K562 (cell line): ENCODE data around the gene RIT2. TPM values are rescaled to one million over a fixed set of nuclear protein-coding genes. Genes with fewer than 3 reads are reported as not detected.

Experiments
- ATAC-seq: fragments of 200-7000 bp; cut with Tn5 transposase; 3 replicates; pipeline ENCODE4 v1.9.1; 2020; ENCODE audit warnings: moderate library complexity
- BruUV-seq: library from RNA; stranded (reverse); fragments of 400-500 nt; replicated peaks from 2 replicates; lab custom pipeline; 2021; lab: Mats Ljungman, UMichigan
- CTCF ChIA-PET: fragments of 300-600 bp; formaldehyde crosslinking; extraction: SDS; loops from one replicate; lab custom pipeline; 2021; ENCODE audit warnings: low intra/inter-chr PET ratio; lab: Yijun Ruan, JAX
- POLR2A ChIA-PET: fragments of 300-600, 350-650 bp; sonication (Branson Sonifier 250); formaldehyde crosslinking; extraction: SDS; loops from one replicate; lab custom pipeline; 2021; ENCODE audit warnings: antibody characterized with exemption, inconsistent platforms; lab: Yijun Ruan, JAX
- DNase-seq, 4 experiments: peaks; one replicate each; pipeline versions ENCODE4 v3.0.0 to v3.0.0-alpha.2; 2011 to 2018; ENCODE audit warnings: low spot score in 3 of 4, mixed read lengths in 3 of 4; ENCODE audit errors: extremely low read depth in 1 of 4
- FAIRE-seq: peaks from 2 replicates; lab custom pipeline; 2011; peaks lifted over from hg19 to GRCh38; lab: Jason Lieb, UNC
- H2AFZ ChIP-seq: 2 replicates; pipeline ENCODE4 v1.6.0; 2011; ENCODE audit warnings: low read depth, low read length, control low read depth, inconsistent platforms
- H3K27ac ChIP-seq: fragments of 200-600 bp; 3 replicates; pipeline ENCODE4 v1.8.0; 2011; ENCODE audit warnings: low read depth, mild to moderate bottlenecking, control low read depth, inconsistent platforms, low read length, moderate library complexity, mixed read lengths; ENCODE audit errors: extremely low read depth
- H3K27me3 ChIP-seq, 2 experiments: fragments of 300-600 bp in 1 of 2; 2 replicates in 1 of 2; 3 replicates in 1 of 2; pipeline versions ENCODE4 v1.6.0 to v1.8.0; 2011; ENCODE audit warnings: inconsistent platforms in 2 of 2, low read length in 2 of 2, mild to moderate bottlenecking in 1 of 2, mixed read lengths in 1 of 2, moderate library complexity in 1 of 2; ENCODE audit not compliant: control insufficient read depth in 2 of 2, insufficient read depth in 2 of 2
- H3K36me3 ChIP-seq: fragments of 300-600 bp; 3 replicates; pipeline ENCODE4 v1.8.0; 2011; ENCODE audit warnings: mild to moderate bottlenecking, low read length, inconsistent platforms; ENCODE audit not compliant: control insufficient read depth, insufficient read depth
- H3K4me1 ChIP-seq, 2 experiments: fragments of 200-600 bp in 1 of 2; replicated peaks in 1 of 2; 2 replicates in 1 of 2; 3 replicates in 1 of 2; pipeline versions ENCODE4 v1.5.1 to v1.8.0; 2011; ENCODE audit warnings: inconsistent platforms in 2 of 2, low read length in 2 of 2, mild to moderate bottlenecking in 1 of 2, mixed read lengths in 1 of 2, moderate library complexity in 1 of 2; ENCODE audit not compliant: control insufficient read depth in 2 of 2, insufficient read depth in 2 of 2
- H3K4me2 ChIP-seq: 2 replicates; pipeline ENCODE4 v1.6.1; 2011; ENCODE audit warnings: low read length, control low read depth, inconsistent platforms, mixed read lengths; ENCODE audit not compliant: insufficient read depth
- H3K4me3 ChIP-seq: fragments of 200-600 bp; sonication (generic), shearing (Covaris generic); 2 replicates; pipeline ENCODE4 v1.5.1; 2016; ENCODE audit warnings: control low read depth, inconsistent platforms
- H3K79me2 ChIP-seq: fragments of 200-600 bp; 3 replicates; pipeline ENCODE4 v1.8.0; 2011; ENCODE audit warnings: low read length, inconsistent platforms; ENCODE audit not compliant: control insufficient read depth, insufficient read depth
- H3K9ac ChIP-seq, 2 experiments: 2 replicates each; pipeline versions ENCODE4 v1.6.0 to v1.6.1; 2011; ENCODE audit warnings: low read depth in 2 of 2, low read length in 2 of 2, control low read depth in 1 of 2, inconsistent platforms in 1 of 2, mild to moderate bottlenecking in 1 of 2, mixed read lengths in 1 of 2; ENCODE audit not compliant: insufficient read depth in 1 of 2
- H3K9me1 ChIP-seq: one replicate; pipeline ENCODE4 v1.6.0; 2011; ENCODE audit warnings: inconsistent platforms, mild to moderate bottlenecking, low read length, moderate library complexity; ENCODE audit not compliant: control insufficient read depth, insufficient read depth
- H3K9me3 ChIP-seq: replicated peaks from 2 replicates; pipeline ENCODE4 v1.5.1; 2011; ENCODE audit warnings: low read depth, low read length, inconsistent platforms; ENCODE audit not compliant: control insufficient read depth, insufficient read depth
- H4K20me1 ChIP-seq: replicated peaks from 2 replicates; pipeline ENCODE4 v1.6.1; 2011; ENCODE audit warnings: low read length, inconsistent platforms, mixed read lengths; ENCODE audit not compliant: control insufficient read depth, insufficient read depth
- CBFA2T2 ChIP-seq: fragments of 450-650 bp; conservative IDR thresholded peaks from 2 replicates; pipeline ENCODE4 v1.6.1; 2017; ENCODE audit warnings: mild to moderate bottlenecking
- CBFB ChIP-seq: sonication (generic); formaldehyde crosslinking; IDR thresholded peaks from 2 replicates; pipeline ENCODE4 v1.4.0; 2020; ENCODE audit warnings: mild to moderate bottlenecking, missing genetic modification reagents
- CTCFL ChIP-seq: IDR thresholded peaks from 2 replicates; pipeline ENCODE4 v1.6.1; 2011; ENCODE audit warnings: borderline replicate concordance, low read depth, mild to moderate bottlenecking, moderate library complexity, low read length; ENCODE audit not compliant: insufficient read depth, poor library complexity, severe bottlenecking
- FOXA3 ChIP-seq, 2 experiments: fragments of 450-650 bp in 1 of 2; sonication (generic) in 1 of 2; formaldehyde crosslinking; IDR thresholded peaks in 1 of 2; conservative IDR thresholded peaks in 1 of 2; 2 replicates each; pipeline versions ENCODE4 v1.4.0 to v1.8.0; 2020 to 2022; ENCODE audit warnings: mild to moderate bottlenecking in 2 of 2, missing genetic modification reagents in 1 of 2
- HCFC1 ChIP-seq: IDR thresholded peaks from 2 replicates; pipeline ENCODE4 v1.6.1; 2012; ENCODE audit warnings: low read depth, low read length, improper control_type of control experiment
- RBFOX2 ChIP-seq: fragments of 200-400 bp; formaldehyde crosslinking; IDR thresholded peaks from 2 replicates; pipeline ENCODE4 v1.6.1; 2017; ENCODE audit warnings: low read depth, mild to moderate bottlenecking, low read length, moderate library complexity
- SRSF7 ChIP-seq: fragments of 200-400 bp; formaldehyde crosslinking; optimal IDR thresholded peaks from 2 replicates; pipeline ENCODE3; 2017; ENCODE audit warnings: mild to moderate bottlenecking, low read depth, low read length
- THRAP3 ChIP-seq: fragments of 450-650 bp; IDR thresholded peaks from 2 replicates; pipeline ENCODE4 v1.6.1; 2016; ENCODE audit warnings: mild to moderate bottlenecking, inconsistent platforms, borderline replicate concordance
- XRCC5 ChIP-seq: fragments of 200-400 bp; formaldehyde crosslinking; IDR thresholded peaks from 2 replicates; pipeline ENCODE4 v1.6.1; 2017; ENCODE audit warnings: low read depth, mild to moderate bottlenecking, low read length
- ZBED1 ChIP-seq: IDR thresholded peaks from 2 replicates; pipeline ENCODE4 v1.6.1; 2014
- ZHX1 ChIP-seq: fragments of 150-350 bp; conservative IDR thresholded peaks from 2 replicates; pipeline ENCODE4 v1.6.1; 2014; ENCODE audit warnings: low read length
- ZNF165 ChIP-seq: fragments of 250-450 bp; sonication (Bioruptor Pico); IDR thresholded peaks from 2 replicates; pipeline ENCODE4 v1.4.0; 2020; ENCODE audit warnings: borderline replicate concordance
- ZNF398 ChIP-seq: fragments of 250-450 bp; sonication (Bioruptor Pico); IDR thresholded peaks from 2 replicates; pipeline ENCODE4 v1.8.0; 2021; ENCODE audit warnings: moderate library complexity, mild to moderate bottlenecking, inconsistent platforms
- WGBS: fragments of 100-300 bp; shearing (Covaris generic); methylation state at CpG from one replicate; pipeline ENCODE4 v1.1.6; 2016; ENCODE audit warnings: low coverage, mixed read lengths; ENCODE audit not compliant: insufficient coverage; ENCODE audit errors: missing lambda C conversion rate; 5-methylcytosine and 5-hydroxymethylcytosine counted together
- in situ Hi-C: fragments of 300-500 bp; cut with MboI; formaldehyde crosslinking; loops from 4 replicates; pipeline ENCODE4 v1.15.0; 2018; ENCODE audit warnings: inconsistent platforms, mixed read lengths
- intact Hi-C: fragments of 100-400 bp; cut with micrococcal nuclease; formaldehyde crosslinking; loops from 2 replicates; pipeline ENCODE4 v1.14.2; 2022
- polyA plus RNA-seq, 8 experiments: library from polyadenylated mRNA; depleted of rRNA in 4 of 8; stranded (reverse) in 5 of 8; unstranded in 3 of 8; fragments of >200 nt; fragmentation: Nextera tagmentation in 2 of 8; fragmentation: Illumina TruSeq in 1 of 8; extraction: Ambion mirVana in 2 of 8; extraction: Trizol in 1 of 8; gene quantifications; 2 replicates each; pipeline versions ENCODE4 v1.2.1 to v1.2.3, GENCODE V29; 2011 to 2014; ENCODE audit warnings: inconsistent platforms in 1 of 8, missing spikeins in 1 of 8
- total RNA-seq, 7 experiments: library from RNA; depleted of rRNA in 6 of 7; stranded (reverse); fragments of >200 nt in 6 of 7; fragmentation: Illumina TruSeq in 2 of 7; extraction: Trizol in 2 of 7; gene quantifications; 2 replicates each; pipeline versions ENCODE4 v1.2.1 to v1.2.3, GENCODE V29; 2011 to 2021; ENCODE audit warnings: low replicate concordance in 1 of 7

Gene RIT2
- total and polyA plus RNA-seq, 9 of the 15 experiments (the other 6 are each of a cell fraction or from before 2014, with no cell fraction given): not detected

GRCh38 chr18:42814184-42814583 lies 301.3 kb downstream of the RIT2 start:
- H3K9me1 ChIP-seq: no peaks in the 10 kb centered on the region
- in situ Hi-C loops: no loop called here
- no peak for FAIRE-seq
- H3K27ac ChIP-seq: no peak overlapping the region
- H4K20me1 ChIP-seq: no peaks in the 10 kb centered on the region
- POLR2A ChIA-PET: no interaction called here
- no peaks in the 10 kb centered on the region for H3K79me2 ChIP-seq
- no peak for DNase-seq
- no peaks in the 10 kb centered on the region for H3K9me3 ChIP-seq
- H3K4me1 ChIP-seq: no peaks in the 10 kb centered on the region
- no peak overlapping the region for H3K4me2 ChIP-seq
- CTCF ChIA-PET: no interaction called here
- H3K9ac ChIP-seq: no peak overlapping the region
- no peak for ATAC-seq
- no peaks in the 10 kb centered on the region for H3K27me3 ChIP-seq
- no peak overlapping the region for H3K4me3 ChIP-seq
- BruUV-seq: no TSS peak
- WGBS: 0% methylated on average over 5 of the region's 5 CpGs
- H2AFZ ChIP-seq: no peak overlapping the region
- no peaks in the 10 kb centered on the region for H3K36me3 ChIP-seq
- intact Hi-C loops: no loop called here
- TF ChIP-seq ZHX1 (no peak), CBFA2T2 (no peak), ZBED1 (no peak), FOXA3 (CRISPR knock-in tag; conservative IDR thresholded peaks at IDR 0.05 in 1 of 2, IDR thresholded peaks at IDR 0.05 in 1 of 2) (no peak), ZNF398 (no peak), CBFB (CRISPR knock-in tag) (no peak), HCFC1 (no peak), XRCC5 (no peak), THRAP3 (no peak), CTCFL (no peak), RBFOX2 (no peak), SRSF7 (no peak), ZNF165 (no peak)
